GM19468 (cell line): Measurements from ENCODE around the gene SAP30L.

Source experiments
- ATAC-seq: cut with Tn5 transposase; IDR thresholded peaks from one replicate; pipeline ENCODE4 v1.9.1; 2021; ENCODE audit warnings: mild to moderate bottlenecking, moderate library complexity, moderate number of reproducible peaks; ENCODE audit not compliant: unreplicated experiment; ENCODE audit errors: extremely low read depth

The SAP30L gene

DNA sequence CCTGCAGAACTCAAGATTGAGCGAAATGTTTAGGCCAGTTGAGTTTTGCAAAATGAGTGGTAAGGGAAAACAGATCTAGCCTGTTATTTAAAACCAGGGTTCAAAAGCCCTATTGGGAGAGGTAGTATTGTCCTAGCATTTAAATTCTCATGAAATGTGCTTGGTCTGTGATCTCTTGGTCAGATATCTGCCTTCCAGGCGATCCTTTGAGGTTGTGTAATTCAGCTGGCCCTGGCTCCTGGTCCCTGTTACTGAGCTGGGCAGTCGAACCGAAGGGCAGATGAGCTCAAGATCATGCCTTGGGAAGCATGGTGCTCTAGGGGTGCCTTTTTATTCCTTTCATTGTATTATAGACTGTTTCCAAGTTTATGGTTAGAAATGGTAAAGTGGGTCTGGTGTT is 14.4 kb downstream of the SAP30L start:
- ATAC-seq: no peak

DNA sequence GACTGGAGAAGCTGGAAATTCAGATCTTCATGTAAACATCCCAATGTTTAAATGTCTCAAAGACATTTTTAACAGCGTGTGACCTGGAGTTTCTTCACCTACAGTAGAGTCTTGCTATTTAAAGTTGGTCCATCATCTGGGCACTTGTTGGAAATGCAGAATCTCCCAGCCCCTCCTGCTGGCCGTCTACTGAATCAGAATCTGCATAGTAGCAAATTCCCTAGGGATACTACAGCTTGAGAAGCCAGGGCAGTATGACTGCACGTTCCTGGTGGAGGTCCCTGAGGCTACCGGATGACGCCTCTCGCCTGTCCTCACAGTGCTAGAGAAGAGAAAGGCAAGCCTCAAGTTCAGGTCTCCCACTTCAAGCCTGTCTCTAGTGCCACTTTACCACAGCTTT is 15.7 kb downstream of the SAP30L start:
- no peak for ATAC-seq

DNA sequence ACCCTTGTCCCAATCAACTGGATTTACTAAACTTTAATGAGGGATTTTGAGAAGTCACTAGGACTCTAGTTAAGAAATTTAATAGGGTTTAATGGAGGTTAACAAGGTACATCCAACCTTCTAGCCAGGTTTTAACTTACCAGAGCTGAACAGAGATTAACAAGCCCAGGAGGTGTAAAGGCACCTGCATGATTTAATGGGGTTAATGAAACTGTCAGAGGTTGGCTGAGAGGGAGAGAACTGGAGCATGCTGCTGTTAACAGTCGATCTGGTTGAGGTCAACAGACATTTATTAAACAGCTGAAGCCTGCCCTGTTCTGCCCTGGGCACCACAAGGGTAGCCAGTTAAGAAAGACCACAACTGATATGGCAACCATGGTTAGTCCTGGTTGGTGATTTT is 18.6 kb downstream of the SAP30L start:
- ATAC-seq: no peak

DNA sequence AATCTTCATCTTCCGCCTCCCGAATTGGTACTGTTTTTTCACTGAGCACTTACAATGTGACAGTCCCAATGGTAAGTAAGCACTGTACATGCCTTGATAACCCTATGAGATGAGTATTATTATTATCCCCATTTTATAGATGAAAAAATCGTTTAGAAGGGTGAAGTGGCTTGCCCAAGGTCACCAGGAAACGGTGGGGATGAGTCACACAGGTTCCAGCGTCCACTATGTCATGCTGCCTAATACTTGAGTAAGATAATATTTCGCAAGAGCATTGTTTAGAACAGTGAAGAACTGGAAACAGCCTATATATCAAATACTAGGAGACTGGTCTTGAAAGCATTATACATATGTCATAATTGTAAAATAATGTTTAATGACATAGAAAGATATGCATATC is 19.4 kb downstream of the SAP30L start:
- ATAC-seq: no peak

DNA sequence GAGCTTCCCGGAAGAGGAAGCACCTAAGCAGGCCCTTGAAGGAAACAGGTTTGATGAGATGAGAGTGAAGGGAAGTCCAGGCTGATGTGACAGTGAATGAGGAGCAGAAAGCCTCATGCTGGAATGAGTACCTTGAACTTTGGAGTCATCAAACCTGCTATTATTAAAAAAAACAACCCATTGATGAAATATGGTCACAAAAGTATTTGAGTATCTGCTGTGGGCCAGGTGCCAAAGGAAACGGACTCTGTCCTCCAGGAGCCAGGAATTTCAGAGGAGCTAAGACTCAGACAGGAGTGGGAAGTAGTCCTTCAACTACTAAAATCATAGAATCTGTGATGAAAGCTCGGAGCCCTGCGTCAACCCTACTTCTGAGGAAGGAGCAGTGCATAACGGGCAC is 20.4 kb downstream of the SAP30L start:
- no peak for ATAC-seq

DNA sequence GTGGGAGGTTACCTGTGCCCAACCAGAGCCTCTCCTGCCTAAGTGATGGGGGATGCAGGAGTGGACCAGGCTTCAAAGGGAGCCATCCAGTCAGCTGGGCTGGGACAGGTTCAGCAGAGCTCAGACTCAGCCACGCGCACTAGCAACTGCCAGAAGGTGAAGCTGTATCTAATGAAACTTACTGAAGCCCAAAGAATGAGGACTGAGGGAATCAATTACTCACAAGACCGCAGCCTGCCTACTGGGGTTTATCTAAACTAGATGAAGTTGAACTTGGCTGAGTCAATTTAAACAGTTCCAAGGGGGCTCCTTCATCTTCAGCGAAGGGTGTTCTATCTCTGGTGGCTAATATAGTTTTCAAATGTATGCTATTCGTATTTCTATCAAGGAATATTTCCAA is 20.9 kb downstream of the SAP30L start:
- ATAC-seq: no peak

- peak; percentile 79 for ATAC-seq
Observed at GRCh38 chr5:154467655-154468354, 22.0 kb downstream of the SAP30L start.

GRCh38 chr5:154470137-154470536 is 24.3 kb downstream of the SAP30L start:
- no peak for ATAC-seq

- no peak for ATAC-seq
Observed at GRCh38 chr5:154470947-154471870, 25.4 kb downstream of the SAP30L start.

DNA sequence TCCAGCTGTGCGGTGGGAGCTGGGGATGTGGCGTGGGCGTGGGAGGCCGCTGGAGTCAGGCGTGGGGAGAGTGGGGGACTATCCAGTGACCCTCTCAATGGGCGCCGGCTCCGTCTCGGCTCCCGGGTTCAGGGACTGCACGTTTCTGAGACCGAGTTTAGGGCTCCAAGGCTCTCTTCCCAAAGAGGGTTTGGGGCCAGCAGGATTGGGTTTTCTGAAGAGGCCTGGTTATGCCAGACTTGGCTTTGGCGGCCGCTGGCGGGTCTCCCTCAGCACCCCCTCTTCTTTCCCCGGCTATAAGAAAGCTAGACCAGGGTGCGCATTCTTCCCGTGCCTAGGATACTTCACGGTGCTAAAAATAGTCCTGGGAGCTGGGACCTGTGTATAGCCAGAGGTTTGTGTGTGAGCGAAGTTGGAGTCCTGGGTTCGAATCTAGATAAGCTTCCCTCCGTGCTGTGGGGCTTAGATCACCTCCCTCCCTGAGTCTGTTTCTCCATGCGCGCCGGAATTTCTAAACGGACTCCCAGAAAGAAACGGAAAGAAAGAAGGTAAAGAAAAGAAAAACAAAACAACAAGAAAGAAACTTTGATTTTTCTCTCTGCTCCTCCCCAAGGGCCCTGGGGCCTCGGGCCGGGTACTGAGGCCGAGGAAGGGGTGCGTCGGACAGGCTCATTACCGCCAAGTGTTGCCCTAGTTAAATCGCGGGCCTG is 27.2 kb downstream of the SAP30L start:
- no peak for ATAC-seq

DNA sequence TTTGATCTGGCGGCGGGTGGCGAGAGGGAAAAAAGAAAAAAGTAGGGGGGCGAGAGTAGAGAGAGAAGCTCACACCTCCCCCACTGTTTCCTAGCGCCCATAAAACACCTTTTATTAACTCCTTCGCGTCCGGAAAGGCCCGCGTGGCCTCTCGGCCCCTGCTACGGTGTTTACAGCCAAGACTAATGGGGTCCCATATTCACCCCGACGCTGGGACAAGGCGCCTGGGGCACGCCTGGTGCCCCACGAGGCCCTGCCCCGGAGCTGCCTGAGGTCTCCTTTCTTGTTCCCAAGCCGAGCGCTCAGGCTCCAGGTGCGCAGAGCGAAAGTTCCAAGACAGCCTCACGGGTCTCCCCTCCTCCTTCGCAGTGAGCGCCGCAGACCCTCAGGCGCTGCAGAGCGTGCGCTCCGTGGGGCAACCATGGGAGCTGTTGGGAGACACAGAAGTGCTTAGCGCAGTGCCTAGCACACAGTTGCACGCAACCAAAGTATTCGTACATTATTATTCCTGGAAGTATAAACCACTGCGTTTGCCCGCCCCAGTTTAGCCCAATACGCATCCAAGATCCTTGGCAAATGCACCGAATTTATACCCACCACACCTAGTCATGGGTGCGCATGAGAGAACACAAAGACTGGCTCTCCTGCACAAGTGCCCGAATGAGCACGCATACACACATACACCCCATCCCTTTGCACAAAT is 27.9 kb downstream of the SAP30L start:
- no peak for ATAC-seq

- ATAC-seq: no peak
Observed at GRCh38 chr5:154474396-154475334, 28.9 kb downstream of the SAP30L start.

DNA sequence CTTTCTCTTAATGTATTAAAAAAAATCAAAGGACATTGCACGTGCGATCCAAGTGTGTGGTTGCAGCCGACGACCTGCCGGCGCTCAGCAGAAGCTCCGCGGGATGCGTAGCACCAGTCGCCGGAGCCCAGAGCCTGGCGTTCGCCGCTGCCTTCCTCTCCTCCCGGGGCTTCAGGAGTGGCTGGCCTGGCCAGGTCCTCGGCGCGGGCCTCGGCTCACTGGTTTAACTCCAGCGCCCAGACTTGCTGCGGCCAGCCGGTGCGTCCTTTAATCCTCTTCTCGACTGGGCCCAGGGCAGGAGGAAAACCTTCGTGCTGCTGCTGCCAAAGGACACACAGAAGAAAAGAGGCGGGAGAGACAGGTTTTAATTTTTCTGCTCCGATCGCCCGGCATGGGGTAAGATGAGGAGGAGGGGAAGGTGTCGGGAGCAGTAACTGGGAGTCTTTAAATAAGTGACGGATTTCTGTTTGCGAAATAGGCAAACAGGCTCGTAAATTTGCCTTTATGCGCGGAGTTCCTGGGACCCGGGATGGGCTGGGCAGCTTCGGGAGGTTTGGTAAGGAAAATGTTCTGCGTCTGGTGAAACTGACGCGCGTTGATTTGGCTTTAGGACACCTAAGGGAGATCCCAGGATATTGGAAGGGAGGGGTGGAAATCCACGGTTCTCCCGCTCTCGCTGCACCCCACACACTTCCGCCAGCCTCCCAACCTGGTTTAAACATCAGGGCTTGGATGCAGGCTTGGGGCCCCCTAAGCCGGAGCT is 30.0 kb downstream of the SAP30L start:
- ATAC-seq: no peak

DNA sequence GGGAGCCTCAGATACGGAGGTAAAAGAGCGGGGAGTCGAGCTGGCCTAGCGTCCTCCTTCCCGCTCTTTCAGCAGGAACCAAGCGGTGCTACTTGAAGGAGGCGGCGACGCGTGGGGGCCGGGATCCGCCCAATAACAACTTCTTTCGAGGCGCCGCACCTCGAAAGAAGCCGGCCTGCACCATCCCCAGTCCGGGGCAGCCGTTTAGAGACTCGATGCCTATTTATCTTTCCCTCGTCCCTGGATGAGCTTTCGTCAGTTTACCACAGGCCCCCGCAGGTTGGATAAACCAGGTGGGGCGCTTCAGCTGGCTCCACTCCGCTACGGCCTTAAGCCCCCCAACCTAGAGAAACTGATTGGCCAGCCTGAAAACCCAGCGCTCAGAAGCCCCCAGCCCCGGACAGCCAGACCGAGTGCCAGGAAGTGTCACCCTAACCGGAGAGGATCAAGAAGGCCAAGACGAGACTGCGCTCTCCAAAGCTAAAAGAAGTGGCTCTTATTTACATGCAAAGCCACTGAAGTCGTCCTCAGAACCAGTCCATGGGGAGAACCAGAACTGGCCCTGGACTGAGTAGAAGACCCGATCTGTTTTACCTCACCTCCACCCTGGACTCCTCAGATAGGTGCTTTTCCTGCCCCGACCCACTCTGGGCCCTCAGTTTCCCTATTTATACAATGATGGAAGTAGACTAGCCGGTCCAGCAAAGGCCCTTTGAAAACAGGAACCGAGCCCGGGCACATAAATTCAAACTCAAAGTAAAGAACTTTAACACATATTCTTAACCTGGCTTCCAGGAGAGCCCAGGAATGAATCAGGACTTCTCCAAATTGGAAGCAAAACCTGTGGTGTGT is 30.8 kb downstream of the SAP30L start:
- ATAC-seq: no peak

DNA sequence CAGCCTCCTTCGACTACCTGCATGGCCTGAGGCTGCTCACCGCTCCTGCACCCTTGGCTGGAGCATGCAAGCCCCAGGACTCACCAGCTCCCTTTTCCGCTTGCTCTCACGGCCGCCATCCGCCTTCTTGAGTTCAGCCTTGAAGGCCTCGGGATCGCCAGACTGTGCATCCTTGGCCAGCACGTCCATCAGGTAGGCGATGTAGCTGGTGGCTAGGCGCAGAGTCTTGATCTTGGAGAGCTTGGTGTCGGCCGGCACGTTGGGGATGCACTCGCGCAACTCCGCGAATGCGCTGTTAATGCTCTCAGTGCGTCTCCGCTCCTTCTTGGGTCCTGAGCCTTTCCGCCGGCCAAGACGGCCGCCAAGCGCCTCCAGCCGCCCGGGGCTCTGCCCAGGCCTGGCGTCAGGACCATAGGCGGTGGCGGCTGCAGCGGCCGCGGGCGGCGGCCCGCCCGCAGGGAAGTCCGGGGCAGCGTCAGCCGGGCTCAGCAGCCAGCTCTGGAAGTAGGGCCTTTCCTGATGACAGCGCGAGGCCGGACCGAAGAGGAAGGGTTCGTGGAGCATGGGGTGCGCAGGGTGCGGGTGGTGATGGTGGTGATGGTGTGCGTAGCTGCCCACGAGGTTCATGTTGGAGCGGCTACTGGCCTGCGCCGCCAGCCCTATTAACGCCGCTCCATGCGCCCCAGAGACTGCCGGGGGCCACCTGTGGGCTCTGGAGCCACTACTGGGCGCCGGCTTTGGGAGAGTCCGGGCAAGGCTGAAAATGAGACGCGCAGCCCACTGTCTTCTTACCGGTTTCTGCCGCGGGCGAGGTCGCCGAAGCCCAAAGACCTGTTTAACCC is 31.8 kb downstream of the SAP30L start:
- ATAC-seq: no peak

DNA sequence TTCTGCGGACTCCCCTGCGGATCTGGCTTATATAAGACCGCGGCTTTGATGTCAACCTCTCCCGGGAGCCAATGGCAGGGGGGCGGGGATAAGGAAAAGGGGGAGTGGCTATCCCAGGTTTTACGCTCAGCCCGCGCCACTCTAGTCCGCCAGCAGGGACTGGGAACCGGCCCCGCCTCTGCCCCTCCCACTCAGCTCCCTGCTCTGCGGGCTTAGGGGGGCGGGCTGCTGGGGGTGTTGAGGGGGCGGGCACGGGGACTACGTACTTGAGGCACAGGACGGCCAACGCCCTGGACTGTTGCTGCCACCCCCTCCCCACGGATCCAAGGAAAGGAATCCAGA is 32.4 kb downstream of the SAP30L start, which contains the start of gene HAND1:
Gene HAND1 (minus strand): TSS at position 4 of the 342 bp plus-strand sequence. CDS start 219 bp downstream, outside the sequence.
- ATAC-seq: no peak

- no peak for ATAC-seq
Observed at GRCh38 chr5:154478752-154479159, 33.0 kb downstream of the SAP30L start.
